NCI-H146 (cell line): ENCODE results near the gene UBE2D3.

Experiments used
- DNase-seq: peaks from one replicate; lab custom pipeline; 2025; lab: John Stamatoyannopoulos, UW

The UBE2D3 gene

DNA sequence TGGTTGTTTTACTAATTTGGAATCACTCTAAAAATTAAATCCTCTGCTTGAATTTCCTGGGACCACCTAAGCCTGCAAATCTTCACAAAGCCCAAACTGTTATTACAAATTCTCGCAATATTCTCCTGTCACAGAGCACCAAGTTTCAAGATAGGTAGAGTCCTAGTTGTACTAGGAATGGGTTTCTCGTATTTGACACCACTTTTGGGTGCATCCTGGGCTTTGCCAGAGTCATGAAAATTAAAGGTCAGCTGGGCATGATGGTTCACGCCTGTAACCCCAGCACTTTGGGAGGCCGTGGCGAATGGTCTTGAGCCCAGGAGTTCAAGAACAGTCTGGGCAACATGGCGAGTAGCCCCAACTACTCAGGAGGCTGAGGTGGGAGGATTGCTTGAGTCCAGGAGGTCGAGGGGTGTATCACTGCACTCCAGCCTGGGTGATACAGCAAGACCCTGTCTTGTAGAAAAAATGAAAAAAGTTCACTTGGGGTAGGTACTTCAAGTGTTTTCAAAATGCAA lies 36.0 kb downstream of the UBE2D3 start:
- no peak for DNase-seq

DNA sequence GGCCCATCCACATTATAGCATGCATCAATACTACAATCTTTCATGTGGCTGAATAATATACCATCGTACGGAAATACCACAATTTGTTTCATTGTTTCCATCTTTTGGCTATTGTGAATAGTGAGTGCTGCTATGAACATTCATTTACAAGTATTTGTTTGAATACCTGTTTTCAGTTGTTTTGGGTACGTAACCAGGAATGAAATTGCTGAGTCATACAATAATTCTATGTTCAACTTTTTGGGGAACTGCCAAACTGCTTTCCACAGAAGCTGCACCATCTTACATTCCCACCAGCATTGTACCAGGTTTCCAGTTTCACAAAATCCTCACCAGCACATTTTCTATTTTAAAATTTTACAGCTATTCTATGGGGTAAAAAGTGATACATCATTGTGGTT lies 38.0 kb downstream of the UBE2D3 start:
- no peak for DNase-seq

DNA sequence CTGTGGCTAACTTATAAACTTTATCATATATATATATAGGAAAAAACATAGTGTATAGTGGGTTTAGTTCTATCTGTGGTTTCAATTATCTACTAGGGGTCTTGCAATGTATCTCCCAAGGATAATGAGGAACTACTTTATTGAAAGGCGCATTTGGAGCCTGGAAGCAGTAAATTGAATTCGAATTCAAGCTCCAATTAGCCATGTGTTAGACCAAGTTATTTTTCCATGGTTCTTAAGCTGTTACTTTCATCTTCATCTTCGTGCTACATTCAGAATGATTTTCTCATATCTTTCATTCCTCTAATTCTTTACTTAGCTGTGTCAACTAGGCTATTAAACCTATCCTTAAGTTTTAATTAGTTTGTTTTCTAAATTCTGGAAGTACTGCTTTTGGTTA lies 39.4 kb downstream of the UBE2D3 start:
- no peak for DNase-seq

DNA sequence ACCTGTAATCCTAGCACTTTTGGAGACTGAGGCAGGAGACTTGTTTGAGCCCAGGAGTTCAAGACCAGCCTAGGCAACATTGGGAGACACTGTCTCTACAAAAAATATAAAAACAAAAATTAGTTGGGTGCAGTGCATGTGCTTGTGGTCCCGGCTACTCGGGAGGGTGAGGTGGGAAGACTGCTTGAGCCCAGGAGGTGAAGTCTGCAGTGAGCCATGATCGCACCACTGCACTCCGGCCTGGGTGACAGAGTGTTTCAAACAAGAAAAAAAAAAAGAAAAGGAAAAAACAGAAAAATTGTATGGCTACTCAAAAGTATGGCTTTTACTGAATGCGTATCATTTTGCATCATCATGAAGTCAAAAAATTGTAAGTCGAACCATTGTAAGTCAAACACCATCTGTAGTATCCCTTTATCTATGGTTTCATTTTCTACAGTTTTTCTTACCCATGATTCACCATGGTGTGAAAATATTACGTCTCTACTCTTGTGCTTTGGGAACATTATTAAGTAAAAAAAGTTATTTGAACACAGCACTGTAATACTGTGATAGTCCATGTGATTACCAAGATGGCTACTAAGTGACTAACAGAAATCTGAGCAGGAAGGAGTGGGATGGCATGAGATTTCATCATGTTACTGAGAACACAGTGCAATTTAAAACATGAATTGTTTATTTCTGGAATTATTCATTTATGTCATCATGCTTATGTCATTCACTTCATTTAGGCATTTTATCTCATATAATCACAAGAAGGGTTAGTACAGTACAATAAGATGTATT lies 40.1 kb downstream of the UBE2D3 start:
- DNase-seq, result no peak

DNA sequence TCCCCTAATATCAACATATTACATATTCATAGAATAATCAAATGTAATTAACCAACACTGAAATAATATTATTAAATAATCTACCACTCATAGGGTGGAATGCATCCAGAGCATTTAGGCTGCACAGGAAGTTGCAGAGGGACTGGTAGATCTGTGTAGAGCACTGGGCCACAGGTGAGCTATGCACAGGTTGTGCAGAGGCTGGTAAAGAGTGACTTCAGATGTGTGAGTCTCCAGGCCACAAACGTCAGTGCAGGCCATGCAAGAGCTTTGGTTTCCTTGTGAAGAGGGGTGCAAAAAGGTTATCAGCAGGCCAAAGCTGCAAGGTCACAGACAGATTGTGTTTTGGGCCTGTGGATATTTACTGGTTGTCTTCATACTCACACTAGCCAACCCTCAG lies 41.1 kb downstream of the UBE2D3 start:
- no peak for DNase-seq

DNA sequence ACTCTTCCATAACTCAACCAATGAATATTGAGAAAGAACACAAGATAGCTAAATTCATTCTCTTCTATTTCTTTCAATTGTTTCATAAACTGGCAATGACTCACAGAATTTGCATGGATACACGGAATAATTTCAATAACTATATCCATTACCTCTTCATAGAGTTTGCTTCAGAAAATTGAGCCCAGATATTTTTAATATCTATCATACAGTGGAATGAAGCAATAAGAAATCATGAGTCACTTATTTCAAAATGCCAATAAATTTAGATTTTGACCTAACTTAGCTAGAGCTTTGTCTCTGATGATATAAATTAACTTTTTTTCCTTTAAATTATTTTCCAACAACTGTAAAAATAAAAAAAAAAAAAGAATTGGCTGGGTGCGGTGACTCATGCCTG lies 44.3 kb downstream of the UBE2D3 start:
- DNase-seq, result no peak

DNA sequence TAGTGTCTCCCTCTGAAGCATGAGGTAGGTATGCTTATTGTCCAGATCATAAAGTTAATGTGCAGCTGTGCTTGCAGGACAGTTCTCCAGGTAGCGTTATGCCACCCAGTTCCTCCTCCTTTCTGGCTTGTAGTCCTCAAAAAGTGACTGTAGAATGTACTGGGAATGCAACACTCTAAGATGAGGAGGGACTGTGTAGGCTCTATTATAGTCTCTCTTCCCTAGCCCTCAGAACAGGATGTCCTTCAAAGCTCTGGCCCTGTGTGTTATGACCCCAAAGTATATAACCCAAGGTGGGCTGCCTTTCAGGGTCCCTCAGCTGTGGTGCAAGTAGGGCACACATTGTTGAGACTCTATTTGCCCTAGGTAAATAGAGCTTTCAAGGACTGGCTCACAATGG lies 45.8 kb downstream of the UBE2D3 start:
- peak; percentile 0 for DNase-seq

DNA sequence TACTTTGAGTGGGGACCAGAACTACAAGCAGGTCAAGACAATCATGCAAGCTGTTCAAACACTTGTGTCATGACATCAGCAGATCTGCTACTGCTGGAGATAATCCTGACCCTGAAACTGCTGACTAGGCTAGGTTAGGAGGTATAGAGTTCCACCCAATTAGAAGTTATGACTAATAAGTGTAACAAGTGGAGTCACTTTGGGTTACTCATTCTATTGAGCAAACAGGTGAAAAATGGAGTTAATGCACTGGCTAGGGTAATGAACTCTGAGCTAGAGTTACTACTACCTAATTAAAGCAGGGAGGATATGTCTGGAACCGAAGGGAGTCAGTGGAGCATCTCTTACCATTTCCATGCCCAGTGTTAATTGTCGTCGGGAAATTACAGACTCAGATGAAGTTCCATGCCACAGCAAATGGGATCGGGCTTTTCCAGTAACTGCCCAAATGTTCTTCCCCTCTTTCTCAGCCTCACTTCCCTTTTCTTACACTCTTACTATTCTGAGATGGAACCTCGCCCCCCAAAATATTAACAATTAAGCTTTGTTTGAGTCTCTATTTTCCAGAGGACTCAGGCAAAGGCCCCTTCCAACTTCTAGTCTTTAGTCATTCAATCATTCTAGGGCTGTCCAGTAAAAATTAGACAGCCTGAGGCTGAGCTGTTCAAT lies 46.7 kb downstream of the UBE2D3 start:
- DNase-seq, result no peak

DNA sequence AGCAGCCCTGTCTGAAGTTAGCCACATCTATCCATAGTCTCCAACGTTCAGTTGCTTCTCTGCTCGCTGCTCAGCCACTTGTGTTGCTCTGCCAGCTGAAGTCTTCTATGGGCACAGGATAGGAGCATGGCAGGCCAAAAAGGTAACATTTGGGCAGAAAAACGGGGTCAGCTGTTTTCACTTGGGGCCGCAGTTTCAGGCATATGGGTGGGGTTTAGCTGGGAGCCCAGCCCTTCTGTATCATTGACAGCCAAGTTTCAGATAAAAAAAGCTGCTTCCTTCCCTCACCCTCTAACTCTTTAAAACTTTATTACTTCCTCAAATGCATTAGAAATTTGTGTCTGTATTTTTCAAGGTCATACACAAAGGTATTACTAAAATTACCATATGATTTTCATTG lies 48.1 kb downstream of the UBE2D3 start:
- DNase-seq, result no peak

DNA sequence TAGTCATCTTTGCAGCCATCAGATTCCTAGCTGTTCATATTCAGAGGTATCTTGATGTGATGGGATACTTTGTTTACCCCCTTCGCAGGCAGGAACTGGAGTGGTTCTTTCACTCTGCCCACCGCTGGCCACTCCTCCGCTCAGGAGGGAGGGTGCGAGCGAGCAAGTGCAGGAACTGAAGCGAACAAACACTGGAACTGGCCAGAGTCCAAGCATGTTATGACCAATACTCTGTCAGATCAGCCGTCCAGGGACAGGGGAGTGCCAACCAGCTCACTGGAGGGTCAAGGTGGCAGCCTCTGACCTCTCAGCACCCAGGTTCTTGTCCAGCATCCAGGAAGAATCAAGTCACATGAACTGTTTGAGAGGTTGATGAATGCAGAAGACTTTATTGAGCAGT lies 48.6 kb downstream of the UBE2D3 start:
- DNase-seq, result no peak

DNA sequence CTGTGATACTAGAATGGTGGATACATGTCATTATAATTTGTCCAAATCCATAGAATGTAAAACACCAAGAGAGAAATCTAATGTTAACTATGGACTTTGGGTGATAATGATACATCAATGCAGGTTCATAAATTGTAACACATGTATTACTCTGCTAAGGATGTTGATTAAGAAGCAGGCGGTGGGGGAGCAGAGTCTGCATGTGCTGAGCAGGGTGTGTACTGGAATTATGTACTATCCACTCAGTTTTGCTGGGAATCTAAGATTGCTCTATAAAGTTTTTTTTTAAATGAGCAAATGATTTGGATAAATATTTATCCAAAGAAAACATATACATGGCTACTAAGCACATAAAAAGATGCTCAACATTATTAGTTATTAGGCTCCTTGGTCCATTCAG lies 51.5 kb downstream of the UBE2D3 start:
- no peak for DNase-seq

DNA sequence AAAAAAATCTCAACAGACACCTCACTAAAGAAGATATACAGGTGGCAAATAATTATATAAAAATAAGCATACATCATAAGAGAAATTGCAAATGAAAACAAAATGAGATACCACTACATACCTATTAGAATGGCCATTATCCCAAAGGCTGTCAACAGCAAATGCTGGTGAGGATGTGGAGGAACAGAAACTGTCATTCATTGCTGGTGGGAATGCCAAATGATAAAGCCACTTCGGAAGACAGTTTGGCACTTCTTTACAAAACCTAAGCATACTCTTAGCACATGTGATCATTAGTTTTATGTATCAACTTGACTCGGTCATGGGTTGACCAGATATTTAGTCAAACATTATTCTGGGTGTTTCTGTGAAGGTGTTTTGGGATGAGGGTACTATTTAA lies 53.1 kb downstream of the UBE2D3 start:
- no peak for DNase-seq

DNA sequence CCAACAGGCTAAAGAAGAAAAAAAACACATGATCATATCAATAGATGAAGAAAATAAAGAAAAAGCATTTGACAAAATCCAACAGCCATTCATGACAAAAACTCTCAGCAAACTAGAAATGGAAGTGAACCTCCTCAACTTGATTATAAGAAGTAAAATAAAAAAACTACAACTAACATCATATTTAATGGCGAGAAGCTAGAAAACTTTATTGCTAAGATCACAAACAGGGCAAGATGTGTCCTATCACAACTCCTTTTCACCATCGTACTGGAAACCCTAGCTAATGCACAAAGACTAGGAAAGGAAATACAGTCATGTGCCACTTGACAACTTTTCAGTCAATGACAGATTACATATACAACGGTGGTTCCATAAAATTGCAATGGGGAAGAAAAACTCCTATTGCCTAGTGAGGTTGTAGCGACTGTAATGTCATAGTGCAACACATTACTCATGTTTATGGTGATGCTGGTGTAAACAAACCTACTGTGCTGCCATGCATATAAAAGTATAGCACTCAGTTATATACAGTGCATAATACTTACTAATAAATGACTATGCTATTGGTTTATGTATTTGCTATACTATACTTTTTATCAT lies 54.5 kb downstream of the UBE2D3 start:
- no peak for DNase-seq

DNA sequence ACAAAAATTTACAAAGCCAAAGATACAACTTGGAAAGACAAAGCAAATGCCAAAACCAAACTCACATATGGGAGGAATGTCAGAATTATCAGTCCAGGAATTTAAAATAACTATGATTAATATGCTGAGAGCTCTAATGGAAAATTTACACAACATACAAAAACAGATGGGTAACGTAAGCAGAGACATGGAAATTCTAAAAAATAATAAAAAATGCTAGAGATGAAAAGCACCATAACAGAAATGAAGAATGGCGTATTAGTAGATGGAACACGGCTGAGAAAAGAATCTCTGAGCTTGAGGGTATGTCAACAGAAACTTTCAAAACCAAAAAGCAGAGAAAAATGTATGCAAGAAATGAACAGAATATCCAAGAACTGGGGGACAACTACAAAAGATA lies 62.5 kb downstream of the UBE2D3 start:
- DNase-seq, result no peak

DNA sequence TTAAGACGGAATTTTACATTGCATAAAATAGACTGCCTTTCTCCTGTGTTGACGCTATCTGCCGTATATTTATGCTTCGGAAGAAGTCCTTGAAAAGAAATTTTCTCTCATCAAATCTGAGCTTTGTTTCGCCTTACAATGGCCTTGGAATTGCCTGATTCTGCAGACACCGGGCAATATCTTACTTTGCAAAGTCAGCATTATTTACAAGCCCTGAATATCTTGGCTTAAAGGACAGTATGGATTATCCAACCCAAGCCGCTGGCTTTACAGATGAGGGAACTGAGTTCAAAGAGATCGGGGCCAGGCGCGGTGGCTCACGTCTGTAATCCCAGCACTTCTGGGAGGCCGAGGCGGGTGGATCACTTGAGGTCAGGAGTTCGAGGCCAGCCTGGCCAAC lies 65.4 kb downstream of the UBE2D3 start:
- no peak for DNase-seq

DNA sequence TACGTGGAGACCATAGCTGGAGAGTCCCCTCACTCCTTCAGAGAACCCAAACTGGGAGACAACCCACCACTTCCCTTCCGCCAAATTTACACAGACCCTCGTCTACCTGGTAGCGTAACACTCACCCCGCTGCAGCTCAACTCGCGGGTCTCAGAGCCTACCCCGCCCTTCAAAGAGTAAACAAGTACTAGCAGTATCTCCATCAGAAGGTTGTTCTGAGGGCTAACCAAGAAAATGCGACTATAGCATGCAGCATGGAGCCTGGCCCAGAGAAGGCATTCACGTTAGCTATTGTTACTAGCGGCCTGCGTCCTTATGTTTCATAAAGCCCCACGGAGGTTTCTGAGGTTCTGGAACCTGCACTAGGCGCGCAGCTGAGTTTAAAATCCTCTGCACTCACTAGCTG lies 66.1 kb downstream of the UBE2D3 start:
- peak; percentile 39 for DNase-seq

DNA sequence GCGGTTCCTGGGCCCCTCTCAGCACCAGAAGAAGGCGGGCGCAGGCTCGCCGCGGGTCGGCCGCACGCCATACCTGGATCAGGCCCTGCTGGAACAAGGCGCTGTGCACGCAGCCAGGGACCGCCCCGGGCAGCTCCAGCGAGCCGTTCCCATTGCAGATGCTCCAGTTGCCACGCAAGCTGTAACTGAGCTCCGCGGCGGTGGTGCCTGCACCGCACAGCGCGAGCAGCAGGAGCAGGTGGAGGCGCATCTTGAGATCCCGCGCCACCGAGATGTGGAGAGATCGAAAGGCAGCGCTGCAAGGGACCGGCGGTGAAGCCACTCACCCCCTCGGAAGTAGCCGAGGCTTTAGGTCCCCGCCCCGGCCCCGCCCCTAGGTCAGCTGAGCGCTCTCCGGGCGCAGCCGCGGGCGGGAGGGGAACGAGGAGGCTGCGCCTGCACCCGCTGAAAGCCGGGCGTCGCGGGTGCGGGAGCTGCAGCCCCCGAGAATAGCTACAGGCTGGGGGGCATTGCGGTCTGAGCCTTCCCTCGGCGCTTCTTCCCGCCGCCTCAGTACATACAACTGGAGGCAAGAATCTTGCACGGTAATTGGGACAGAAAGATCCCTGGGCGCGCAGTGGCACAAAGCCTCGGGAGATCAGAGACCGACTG lies 66.6 kb downstream of the UBE2D3 start, which contains the start of gene MANBA:
MANBA (minus strand) TSS at position 324 of the 651 bp plus-strand sequence; CDS start at position 250, 74 bp downstream.
- DNase-seq, result peak; percentile 72

DNA sequence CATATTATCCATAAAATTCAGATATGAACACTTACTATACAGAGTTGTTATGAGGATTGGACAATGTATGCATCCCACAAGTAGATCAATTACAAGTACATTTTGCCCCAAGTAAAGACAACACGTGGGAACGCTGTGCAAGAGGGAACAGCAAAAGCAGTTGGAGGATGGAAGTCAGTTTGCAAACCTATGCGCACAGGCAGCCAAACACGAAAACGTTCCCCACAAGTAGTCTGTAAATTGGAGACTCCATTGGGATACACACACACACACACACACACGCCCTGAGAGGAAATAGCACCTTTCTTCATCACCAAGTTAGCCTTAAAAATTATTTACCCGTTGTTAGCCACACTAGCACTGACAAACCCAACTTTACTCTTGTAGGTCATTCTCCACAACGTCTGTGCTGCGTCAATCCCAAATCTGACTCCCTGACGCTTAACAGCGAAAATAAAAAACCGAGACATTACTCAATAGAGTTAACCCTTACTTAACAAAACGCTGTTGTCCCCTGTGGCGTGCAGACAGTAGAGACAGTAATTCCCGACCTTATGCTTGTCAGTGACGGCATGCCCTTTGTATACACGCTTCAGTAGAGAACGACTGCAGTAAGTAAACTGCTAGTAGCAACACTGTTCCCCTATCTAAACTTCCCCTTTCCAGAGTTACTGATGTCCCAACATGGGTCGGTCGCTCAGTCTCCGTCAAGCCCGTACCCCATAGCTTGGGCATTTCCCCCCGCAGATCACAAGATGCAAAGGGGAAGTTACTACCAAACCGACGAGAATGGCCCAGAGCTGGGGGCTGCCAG lies 67.3 kb downstream of the UBE2D3 start:
- DNase-seq, result peak; percentile 8

DNA sequence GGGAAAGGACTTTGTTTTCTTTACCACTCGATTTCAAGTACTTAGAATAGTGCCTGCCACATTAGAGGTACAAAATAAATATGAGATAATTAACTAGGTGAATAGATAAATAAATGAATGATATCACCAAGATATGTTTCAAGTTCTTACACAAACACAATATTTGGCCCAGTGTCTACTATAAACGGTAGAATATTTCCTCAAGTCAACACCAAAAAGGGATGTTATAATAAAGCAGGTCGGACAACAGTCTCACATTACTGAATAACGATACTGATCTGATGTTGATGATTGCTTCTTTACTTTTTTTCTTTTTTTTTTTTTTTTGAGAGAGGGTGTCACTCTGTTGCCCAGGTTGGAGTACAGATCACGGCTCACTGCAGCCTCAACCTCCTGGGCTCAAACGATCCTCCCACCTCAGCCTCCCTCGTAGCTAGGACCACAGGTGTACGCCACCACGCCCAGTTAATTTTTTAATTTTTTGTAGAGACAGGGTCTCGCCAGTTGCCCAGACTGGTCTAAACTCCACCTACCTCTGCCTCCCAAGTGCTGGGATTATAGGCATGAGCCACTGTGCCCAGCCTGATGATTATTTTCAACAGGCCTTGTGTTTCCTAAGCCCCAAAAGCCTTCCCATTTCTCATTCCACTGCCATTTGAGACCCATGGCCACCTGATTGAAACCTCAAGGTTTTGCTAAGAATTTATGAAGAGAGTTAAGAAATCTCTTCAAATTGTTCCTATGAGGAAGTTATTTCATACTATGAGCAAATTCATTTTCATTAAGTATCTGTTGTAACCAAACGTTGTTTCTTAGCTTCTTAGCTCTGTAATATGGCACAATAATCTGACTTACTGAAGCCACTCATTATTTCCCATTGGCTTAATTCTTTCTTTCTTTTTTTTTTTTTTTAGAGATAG lies 68.8 kb downstream of the UBE2D3 start:
- DNase-seq, result no peak

DNA sequence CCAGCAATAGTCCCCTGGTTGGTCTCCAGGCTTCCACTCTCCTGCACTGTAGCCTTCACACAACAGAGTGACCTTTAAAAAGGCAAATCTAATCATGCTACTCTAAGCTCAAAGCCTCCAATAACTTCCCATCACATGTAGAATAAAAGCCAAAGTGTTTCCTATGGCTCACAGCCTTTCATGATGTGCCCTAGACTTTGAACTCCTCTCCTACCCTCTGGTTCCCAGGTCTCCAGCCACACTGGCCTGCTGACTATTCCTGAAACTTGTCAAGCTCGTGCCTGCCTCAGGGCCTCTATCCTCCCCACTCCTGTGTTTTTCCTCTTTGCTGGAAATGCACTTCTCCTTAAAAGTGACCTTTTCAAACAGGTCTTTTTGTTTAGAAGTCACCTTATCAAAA lies 69.7 kb downstream of the UBE2D3 start:
- DNase-seq, result no peak

DNA sequence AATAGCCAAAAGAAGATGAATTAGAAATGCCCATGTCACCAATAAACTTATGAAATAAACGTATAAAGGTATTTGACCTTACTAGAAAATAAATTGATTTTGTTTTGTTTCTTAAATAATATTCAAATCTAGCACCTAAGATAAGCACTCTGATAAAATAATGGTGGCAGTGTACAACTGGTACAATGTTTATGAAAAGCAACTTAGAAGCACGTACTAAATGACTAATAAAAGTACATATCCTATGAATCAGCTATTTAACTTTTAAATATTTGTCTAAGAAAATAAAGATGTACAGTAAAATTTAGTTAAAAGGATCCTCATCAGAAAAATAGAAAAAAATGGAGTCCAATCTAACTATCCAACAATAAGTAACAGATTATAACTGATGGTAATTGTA lies 73.3 kb downstream of the UBE2D3 start:
- DNase-seq, result no peak
